Skeletal muscle cell (primary cell): ENCODE data around the gene NKD2.

Experiments used
- DNase-seq: peaks from one replicate; pipeline ENCODE4 v3.0.0-alpha.2; 2010; ENCODE audit warnings: low read depth
- H3K4me3 ChIP-seq: 2 replicates; pipeline ENCODE4 v1.5.1; 2011; ENCODE audit warnings: low read depth, mild to moderate bottlenecking, control low read depth, low read length, moderate library complexity

Gene NKD2

DNA sequence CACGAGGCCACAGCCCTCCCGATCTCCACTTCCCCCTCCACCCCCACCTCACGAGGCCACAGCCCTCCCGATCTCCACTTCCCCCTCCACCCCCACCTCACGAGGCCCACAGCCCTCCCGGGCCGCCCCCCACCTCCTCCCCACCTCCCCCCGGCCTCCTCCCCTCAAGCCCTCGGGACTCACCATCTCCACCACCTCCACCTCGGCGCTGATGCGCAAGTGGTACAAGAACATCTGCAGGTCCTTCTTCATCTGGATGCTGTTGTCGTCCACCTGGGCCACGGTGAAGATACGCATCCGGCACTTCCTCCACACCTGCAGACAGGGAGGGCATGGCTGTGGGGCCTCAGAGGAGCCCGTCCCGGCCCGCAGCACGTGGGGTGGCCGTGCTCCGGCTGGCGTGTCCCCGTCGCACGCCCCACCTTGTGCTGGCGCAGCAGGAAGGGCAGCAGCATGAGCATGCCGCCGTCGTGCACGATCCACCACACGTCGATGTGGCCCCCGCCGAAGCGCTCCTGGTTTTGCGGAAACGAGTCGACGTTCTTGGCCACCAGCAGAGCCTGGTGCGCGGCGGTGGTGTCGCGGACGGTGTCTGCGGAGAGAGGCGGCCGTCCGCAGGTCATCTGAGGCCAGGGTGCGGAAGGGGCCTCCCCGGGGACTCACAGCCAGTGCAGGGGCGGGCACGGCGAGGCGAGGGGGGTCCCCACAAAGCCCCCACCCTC lies 55.2 kb downstream of the NKD2 start:
- DNase-seq, result no peak
- H3K4me3 ChIP-seq, result no peak overlapping the region

DNA sequence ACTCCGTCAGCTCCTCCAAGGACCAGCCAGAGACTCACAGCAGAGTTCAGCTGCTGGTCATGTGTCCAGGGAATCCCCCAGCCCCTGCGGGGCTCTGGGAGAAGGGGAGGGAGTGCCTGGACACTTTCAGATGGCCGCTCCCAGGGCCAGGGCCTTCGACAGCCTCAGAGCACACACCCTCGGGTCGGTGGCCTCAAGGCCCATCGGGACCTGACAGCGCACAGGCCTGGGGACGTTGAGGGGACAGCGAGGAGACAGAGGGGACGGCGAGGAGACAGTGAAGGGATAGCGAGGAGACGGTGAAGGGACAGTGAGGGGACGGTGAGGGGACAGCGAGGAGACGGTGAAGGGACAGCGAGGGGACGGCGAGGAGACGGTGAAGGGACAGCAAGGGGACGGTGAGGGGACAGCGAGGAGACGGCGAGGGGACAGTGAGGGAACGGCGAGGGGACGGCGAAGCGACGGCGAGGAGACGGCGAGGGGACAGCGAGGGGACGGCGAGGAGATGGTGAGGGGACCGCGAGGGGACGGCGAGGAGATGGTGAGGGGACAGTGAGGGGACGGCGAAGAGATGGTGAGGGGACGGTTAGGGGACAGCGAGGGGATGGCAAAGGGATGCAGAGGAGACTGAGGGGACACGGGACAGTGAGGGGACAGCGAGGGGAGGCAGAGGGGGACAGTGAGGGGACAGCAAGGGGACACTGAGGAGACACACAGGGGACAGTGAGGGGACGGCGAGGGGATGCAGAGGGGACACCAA lies 56.0 kb downstream of the NKD2 start:
- H3K4me3 ChIP-seq, result no peak overlapping the region
- DNase-seq, result no peak

- no peak overlapping the region for H3K4me3 ChIP-seq
- DNase-seq, result no peak
These were observed 56.6 kb downstream of the NKD2 start for GRCh38 chr5:1065143-1065750.

- DNase-seq, result no peak
- no peak overlapping the region for H3K4me3 ChIP-seq
These were observed 57.5 kb downstream of the NKD2 start for GRCh38 chr5:1065891-1066650.

DNA sequence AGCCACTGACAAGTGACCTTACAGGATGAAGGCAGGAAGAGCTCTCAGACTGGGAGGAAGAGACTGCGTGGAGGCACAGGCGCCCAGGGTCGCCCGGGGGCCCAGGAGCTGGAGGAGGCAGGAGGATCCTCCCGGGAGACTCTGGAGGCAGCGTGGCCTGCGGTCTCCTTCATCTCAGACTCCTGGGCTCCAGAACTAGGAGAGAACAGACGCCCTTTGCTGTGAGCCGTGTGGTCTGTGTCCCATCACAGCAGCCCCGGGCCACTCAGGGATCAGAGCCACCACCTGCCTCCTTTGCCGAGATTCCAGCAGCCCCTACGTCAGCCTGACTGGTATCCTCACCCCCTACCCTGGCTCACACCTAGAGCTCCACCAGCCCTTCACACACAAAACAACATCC lies 58.1 kb downstream of the NKD2 start:
- no peak for DNase-seq
- no peak overlapping the region for H3K4me3 ChIP-seq

- no peak for DNase-seq
- no peak overlapping the region for H3K4me3 ChIP-seq
These were observed 58.8 kb downstream of the NKD2 start for GRCh38 chr5:1067141-1068121.

DNA sequence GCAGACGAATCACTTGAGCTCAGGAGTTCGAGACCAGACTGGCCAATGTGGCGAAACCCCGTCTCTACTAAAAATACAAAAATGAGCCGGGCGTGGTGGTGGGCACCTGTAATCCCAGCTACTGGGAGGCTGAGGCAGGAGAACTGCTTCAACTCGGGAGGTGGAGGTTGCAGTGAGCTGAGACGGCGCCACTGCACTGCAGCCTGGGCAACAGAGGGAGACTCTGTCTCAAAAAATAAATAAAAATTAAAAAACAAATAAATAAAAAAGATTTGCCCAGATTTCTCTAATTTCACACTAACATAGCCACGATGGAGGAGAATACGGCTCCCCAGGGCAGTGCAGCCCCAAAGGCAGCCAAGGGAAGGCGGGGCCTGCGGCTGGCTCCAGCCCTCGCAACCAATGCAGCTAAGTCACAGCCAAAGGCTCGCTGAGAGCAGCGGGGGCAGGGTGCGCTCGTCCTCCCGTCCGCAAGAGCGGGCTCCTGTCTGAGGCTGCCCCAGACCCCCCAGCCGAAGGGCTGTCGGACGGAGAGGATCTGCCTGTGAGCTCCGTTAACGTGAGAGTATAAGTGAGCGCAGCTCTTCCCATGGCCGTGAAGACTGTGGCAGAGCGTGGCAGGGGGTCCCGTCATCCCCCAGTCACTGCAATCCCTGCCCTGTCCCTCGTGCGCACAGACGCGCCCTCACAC lies 59.7 kb downstream of the NKD2 start:
- DNase-seq, result no peak
- H3K4me3 ChIP-seq, result no peak overlapping the region

GRCh38 chr5:1068895-1069719 lies 60.5 kb downstream of the NKD2 start:
- no peak for DNase-seq
- no peak overlapping the region for H3K4me3 ChIP-seq

DNA sequence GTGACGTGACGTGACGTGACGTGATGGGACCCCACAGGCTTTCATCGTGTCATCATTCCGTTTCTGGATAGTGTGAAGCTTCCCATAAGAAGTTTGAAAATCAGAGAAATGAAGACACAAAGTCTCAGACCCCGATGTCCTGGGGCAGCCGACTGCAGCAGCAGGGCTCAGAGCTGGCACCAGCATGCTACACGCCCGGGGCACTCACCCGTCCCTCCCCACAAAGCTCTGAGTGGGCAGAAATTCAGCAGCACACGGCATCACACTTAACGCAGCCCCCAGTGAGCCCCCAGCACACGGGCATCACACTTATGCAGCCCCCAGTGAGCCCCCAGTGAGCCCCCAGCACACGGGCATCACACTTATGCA lies 61.1 kb downstream of the NKD2 start:
- DNase-seq, result no peak

DNA sequence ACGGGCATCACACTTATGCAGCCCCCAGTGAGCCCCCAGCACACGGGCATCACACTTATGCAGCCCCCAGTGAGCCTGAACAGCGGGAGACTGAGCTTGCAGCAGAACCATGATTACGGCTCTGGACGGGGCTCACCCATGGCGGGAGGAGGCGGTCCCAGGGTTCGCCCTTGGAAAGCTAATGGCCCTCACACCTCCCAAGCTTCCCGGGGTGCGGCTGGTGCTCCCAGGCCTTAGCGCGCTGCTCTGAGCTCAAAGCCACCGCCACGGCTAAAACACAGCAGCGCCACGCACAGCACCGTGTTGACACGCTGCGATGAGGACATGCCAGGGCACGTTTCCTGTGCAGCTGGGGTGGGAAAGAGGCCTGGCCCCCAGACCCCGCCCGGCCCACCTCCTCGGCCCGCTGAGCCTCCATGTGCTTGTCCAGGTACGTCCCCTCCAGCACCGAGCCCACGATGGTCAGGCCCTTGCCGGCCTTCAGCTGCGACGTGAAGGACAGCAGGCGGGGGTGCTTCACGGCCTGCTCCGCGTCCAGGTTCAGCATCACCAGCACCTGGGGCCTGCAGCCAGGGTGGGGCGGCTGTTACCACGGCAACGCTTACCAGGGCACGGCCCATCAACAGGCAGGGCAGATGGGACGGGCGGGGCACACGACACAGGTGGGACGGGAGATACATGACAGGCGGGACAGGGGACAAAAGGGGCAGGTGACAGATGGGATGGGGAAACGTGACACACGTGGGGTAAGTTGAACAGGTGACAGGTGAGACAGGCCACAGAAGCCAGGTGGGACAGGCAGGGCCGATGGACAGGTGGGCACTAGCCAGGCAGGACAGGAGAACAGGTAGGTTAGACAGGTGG lies 64.9 kb downstream of the NKD2 start:
- H3K4me3 ChIP-seq, result no peak overlapping the region
- DNase-seq, result no peak

More for the DNA sequence above, 61.1 kb downstream of the NKD2 start:
- H3K4me3 ChIP-seq, result no peak overlapping the region

DNA sequence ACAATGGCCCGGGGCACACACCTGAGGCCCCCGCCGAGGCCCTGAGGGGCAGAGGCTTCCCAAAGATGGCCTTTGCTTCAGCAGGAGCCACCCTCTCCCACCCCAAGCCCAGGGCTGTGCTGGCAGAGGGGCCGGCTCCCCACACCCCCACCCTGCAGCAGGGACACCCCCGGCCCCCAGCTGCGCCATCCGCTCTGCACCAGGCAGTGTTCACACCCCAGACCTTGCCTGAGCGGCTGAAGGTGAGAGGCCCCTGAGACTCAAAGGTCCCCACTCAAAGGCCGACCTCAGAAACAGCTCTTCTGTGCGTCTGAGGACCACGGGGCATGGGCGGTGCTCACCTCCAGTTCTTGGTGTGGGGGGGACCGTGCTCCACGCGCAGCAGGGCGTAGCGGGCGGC lies 65.6 kb downstream of the NKD2 start:
- no peak overlapping the region for H3K4me3 ChIP-seq
- DNase-seq, result no peak

- H3K4me3 ChIP-seq, result no peak overlapping the region
- DNase-seq, result no peak
These were observed 66.4 kb downstream of the NKD2 start for GRCh38 chr5:1074816-1075554.

GRCh38 chr5:1075555-1075881 lies 66.9 kb downstream of the NKD2 start:
- no peak for DNase-seq
- no peak overlapping the region for H3K4me3 ChIP-seq

GRCh38 chr5:1075931-1076330 lies 67.3 kb downstream of the NKD2 start:
- no peak for DNase-seq
- no peak overlapping the region for H3K4me3 ChIP-seq

DNA sequence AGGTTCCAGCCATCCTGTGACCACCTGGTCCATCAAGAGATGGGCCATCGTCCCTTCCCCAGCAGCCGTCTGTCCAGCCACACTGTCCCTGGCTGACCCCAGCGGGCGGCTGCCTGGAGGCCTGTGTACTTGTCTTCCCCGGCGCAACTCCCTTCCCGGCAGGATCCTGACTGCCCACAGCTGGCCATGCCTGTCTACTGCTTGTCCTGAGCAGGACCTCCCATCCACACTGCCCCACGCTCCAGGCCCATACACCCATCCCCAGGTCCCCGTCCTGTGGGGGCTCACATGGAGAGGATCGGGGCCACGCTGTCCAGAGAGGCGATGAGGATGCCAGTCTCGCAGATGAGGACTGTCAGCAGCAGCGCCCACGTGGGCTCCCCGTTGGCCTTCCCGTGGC lies 67.8 kb downstream of the NKD2 start:
- no peak for DNase-seq

GRCh38 chr5:1077026-1077425 lies 68.4 kb downstream of the NKD2 start:
- DNase-seq, result no peak
- no peak overlapping the region for H3K4me3 ChIP-seq

More for the DNA sequence above, 67.8 kb downstream of the NKD2 start:
- H3K4me3 ChIP-seq, result no peak overlapping the region
